A673 (cell line): Measurements from ENCODE around the gene IL34.

Experiments used
- CTCF ChIP-seq: fragments of 300-800, 200-600 bp; sonication (generic); conservative IDR thresholded peaks from 2 replicates; pipeline ENCODE4 v1.5.1; 2017; ENCODE audit warnings: low read depth, mild to moderate bottlenecking, antibody characterized with exemption, low read length, moderate library complexity, mixed read lengths
- EZH2 ChIP-seq: fragments of 200-600 bp; sonication (generic); IDR thresholded peaks from 2 replicates; pipeline ENCODE4 v1.6.1; 2017; ENCODE audit warnings: borderline replicate concordance, low read depth, mild to moderate bottlenecking, mixed read lengths, antibody characterized with exemption, low read length; ENCODE audit not compliant: poor library complexity, severe bottlenecking

GRCh38 chr16:70610273-70611223, 35.8 kb upstream of the IL34 start:
- TF ChIP-seq CTCF (no peak), EZH2 (no peak)
